ENCODE data around the gene SLC25A19. TPM values are rescaled to one million over a fixed set of nuclear protein-coding genes. Genes with fewer than 3 reads are reported as not detected.

The SLC25A19 gene
- total RNA-seq, 1 donor from 2014 or later: 2.9 TPM

DNA sequence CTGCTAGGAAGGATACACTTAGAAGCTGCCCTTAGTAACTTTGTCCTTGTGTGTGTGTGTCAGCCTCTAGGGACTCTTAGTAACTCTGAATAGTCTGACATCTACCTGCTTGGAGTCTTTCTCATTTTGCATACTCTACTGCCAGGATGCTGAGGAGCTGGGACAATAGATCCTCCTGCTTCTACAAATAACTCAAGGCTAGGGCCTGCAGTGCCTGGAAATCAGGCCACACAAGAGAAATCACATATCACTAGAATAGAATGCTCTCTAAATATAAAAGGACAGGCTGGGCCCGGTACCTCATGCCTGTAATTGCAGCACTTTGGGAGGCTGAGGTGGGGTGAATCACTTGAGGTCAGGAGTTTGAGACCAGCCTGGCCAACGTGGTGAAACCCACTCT is 38.5 kb upstream of the SLC25A19 start:
- Mint-ChIP-seq H3K36me3 (ENCODE audit: low read depth, unreplicated experiment) (no peaks in the 10 kb centered on the region), H3K27me3 (ENCODE audit: unreplicated experiment) (peaks cover 2% of the 10 kb centered on the region), H3K9me3 (ENCODE audit: unreplicated experiment) (no peaks in the 10 kb centered on the region), H3K4me1 (ENCODE audit: unreplicated experiment) (peaks cover 20% of the 10 kb centered on the region), H3K4me3 (ENCODE audit: unreplicated experiment) (no peak overlapping the region), H3K27ac (ENCODE audit: unreplicated experiment) (no peak overlapping the region)
- DNase-seq (ENCODE audit: low spot score): no peak
- TF ChIP-seq, protein P1, sequence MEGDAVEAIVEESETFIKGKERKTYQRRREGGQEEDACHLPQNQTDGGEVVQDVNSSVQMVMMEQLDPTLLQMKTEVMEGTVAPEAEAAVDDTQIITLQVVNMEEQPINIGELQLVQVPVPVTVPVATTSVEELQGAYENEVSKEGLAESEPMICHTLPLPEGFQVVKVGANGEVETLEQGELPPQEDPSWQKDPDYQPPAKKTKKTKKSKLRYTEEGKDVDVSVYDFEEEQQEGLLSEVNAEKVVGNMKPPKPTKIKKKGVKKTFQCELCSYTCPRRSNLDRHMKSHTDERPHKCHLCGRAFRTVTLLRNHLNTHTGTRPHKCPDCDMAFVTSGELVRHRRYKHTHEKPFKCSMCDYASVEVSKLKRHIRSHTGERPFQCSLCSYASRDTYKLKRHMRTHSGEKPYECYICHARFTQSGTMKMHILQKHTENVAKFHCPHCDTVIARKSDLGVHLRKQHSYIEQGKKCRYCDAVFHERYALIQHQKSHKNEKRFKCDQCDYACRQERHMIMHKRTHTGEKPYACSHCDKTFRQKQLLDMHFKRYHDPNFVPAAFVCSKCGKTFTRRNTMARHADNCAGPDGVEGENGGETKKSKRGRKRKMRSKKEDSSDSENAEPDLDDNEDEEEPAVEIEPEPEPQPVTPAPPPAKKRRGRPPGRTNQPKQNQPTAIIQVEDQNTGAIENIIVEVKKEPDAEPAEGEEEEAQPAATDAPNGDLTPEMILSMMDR (IDR thresholded peaks at IDR 0.05; ENCODE audit: unreplicated experiment): no peak

DNA sequence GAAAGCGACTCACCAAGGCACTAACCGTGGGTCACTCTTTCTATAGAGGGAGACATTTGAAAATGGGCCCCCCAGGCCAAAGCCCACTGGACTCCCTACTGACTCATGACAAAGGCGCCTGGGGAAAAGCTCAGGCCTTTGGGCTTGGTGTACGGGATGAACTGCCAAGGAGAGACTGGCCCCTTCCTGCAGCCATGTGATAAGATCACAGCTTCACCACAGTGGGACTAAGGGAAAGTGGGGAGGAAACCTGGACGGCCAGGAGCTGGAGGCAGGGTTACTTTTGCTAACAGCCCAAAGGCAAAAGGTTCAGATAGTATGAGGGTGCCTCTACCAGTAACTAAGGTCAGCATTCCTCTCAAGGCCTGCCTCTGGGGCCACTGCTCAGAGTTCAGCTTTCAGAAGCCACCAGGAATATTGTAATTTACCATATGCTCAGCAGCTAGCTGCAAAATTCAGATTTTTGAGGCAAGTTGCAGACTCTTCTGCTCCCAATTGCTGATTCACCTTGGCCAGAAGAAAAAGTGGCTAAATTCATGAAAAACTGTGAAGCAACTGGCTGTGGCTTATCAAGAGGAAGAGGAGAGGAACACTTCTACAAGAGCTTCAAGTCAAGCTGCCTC is 37.1 kb upstream of the SLC25A19 start:
- H3K9me3 Mint-ChIP-seq (ENCODE audit: unreplicated experiment): no peaks in the 10 kb centered on the region
- H3K36me3 Mint-ChIP-seq (ENCODE audit: low read depth, unreplicated experiment): no peaks in the 10 kb centered on the region
- TF ChIP-seq, protein P1 (IDR thresholded peaks at IDR 0.05; ENCODE audit: unreplicated experiment): no peak
- H3K27ac Mint-ChIP-seq (ENCODE audit: unreplicated experiment): no peak overlapping the region
- no peak overlapping the region for H3K4me3 Mint-ChIP-seq (ENCODE audit: unreplicated experiment)
- H3K27me3 Mint-ChIP-seq (ENCODE audit: unreplicated experiment): peaks cover 2% of the 10 kb centered on the region
- peaks cover 20% of the 10 kb centered on the region for H3K4me1 Mint-ChIP-seq (ENCODE audit: unreplicated experiment)
- DNase-seq (ENCODE audit: low spot score): no peak

DNA sequence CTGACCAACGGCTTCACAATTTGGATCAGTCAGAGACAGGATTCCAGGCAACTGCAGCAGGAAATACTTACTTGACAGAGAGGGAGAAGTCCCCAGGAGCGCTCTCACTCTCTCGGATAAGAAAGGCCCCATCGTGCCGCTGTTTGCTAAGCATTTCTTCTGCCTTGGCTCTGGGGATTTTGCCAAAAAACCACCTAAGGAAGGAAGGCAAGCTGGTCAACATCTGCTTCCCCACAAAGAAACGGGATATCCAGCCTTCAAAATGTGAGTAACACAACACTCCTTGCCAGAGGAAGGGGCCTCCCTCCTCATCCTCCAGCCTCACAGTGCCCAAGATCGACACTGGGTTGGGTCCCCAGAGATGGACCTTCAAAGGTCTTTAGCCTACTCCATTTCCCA is 36.6 kb upstream of the SLC25A19 start:
- peak overlapping the region; percentile 89 for H3K27ac Mint-ChIP-seq (ENCODE audit: unreplicated experiment)
- H3K36me3 Mint-ChIP-seq (ENCODE audit: low read depth, unreplicated experiment): no peaks in the 10 kb centered on the region
- H3K4me1 Mint-ChIP-seq (ENCODE audit: unreplicated experiment): peaks cover 20% of the 10 kb centered on the region
- TF ChIP-seq, protein P1 (IDR thresholded peaks at IDR 0.05; ENCODE audit: unreplicated experiment): no peak
- H3K27me3 Mint-ChIP-seq (ENCODE audit: unreplicated experiment): peaks cover 2% of the 10 kb centered on the region
- DNase-seq (ENCODE audit: low spot score): no peak
- peak overlapping the region; percentile 50 for H3K4me3 Mint-ChIP-seq (ENCODE audit: unreplicated experiment)
- no peaks in the 10 kb centered on the region for H3K9me3 Mint-ChIP-seq (ENCODE audit: unreplicated experiment)

DNA sequence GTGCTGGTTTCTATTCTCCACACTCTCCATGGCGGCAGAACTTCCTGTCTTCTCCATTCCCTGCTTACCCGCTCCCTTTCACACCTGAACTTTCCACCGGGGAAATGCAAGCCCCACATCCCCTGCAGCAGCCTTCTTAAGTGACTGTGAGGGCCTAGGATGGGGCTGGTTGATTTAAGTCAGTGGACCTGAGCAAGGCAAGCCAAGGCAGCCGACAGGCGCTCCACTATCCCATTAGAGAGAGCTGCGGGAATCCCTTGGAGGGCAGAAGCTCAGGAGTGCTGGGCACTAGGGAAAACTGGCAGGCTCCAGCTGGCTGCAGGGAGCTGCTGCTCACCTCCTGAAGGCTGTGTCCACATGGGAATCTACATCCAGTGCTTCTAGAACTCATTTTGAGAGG is 36.1 kb upstream of the SLC25A19 start:
- H3K4me3 Mint-ChIP-seq (ENCODE audit: unreplicated experiment): peak overlapping the region; percentile 59
- TF ChIP-seq, protein P1 (IDR thresholded peaks at IDR 0.05; ENCODE audit: unreplicated experiment): no peak
- peaks cover 2% of the 10 kb centered on the region for H3K27me3 Mint-ChIP-seq (ENCODE audit: unreplicated experiment)
- DNase-seq (ENCODE audit: low spot score): no peak
- no peaks in the 10 kb centered on the region for H3K9me3 Mint-ChIP-seq (ENCODE audit: unreplicated experiment)
- H3K27ac Mint-ChIP-seq (ENCODE audit: unreplicated experiment): peak overlapping the region; percentile 89
- peaks cover 3% of the 10 kb centered on the region for H3K36me3 Mint-ChIP-seq (ENCODE audit: low read depth, unreplicated experiment)
- H3K4me1 Mint-ChIP-seq (ENCODE audit: unreplicated experiment): peaks cover 20% of the 10 kb centered on the region

DNA sequence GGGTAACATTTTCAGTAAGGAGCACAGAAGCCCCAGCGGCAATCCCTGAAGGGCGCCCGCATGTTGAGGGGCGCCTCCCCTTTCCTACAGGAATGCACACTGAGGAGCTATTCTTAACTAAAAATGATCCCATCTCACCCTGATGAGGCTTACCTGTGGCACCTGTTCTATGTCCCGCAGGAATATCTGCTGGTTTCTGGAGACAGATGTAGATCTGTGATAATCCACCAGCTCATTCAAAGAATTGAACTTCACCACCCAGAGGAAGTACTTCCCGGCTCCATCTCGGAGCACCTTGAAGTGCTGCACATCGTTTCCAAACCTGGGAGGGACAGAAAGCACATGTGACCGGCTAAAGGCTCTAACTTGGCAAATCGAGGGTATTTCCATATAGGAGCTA is 32.3 kb upstream of the SLC25A19 start:
- Mint-ChIP-seq H3K4me1 (ENCODE audit: unreplicated experiment) (peaks cover 20% of the 10 kb centered on the region), H3K36me3 (ENCODE audit: low read depth, unreplicated experiment) (peaks cover 9% of the 10 kb centered on the region), H3K27me3 (ENCODE audit: unreplicated experiment) (peaks cover 7% of the 10 kb centered on the region), H3K27ac (ENCODE audit: unreplicated experiment) (no peak overlapping the region), H3K4me3 (ENCODE audit: unreplicated experiment) (no peak overlapping the region), H3K9me3 (ENCODE audit: unreplicated experiment) (no peaks in the 10 kb centered on the region)
- DNase-seq (ENCODE audit: low spot score): no peak
- TF ChIP-seq, protein P1 (IDR thresholded peaks at IDR 0.05; ENCODE audit: unreplicated experiment): no peak

Data from endothelial cell (in vitro differentiated cells).